Coronary artery (tissue), 2 donors: ENCODE data around the gene RAD51B.

Experiments used
- DNase-seq: peaks from one replicate; pipeline ENCODE4 v3.0.0-alpha.2; 2017; ENCODE audit warnings: low spot score
- H3K27ac ChIP-seq, 2 donors: fragments of 200-600 bp; sonication (generic); one replicate each; pipeline ENCODE4 v1.5.1; 2016 to 2019
- H3K4me3 ChIP-seq: fragments of 200-600 bp; sonication (generic); 2 replicates; pipeline ENCODE4 v1.5.1; 2016; ENCODE audit warnings: mild to moderate bottlenecking, moderate library complexity
- CTCF ChIP-seq: fragments of 200-600 bp; sonication (generic); IDR thresholded peaks from one replicate; pipeline ENCODE4 v1.5.1; 2019; ENCODE audit warnings: antibody characterized with exemption

Gene RAD51B

GRCh38 chr14:68414121-68414520 is 594.5 kb downstream of the RAD51B start:
- H3K4me3 ChIP-seq: no peak overlapping the region
- TF ChIP-seq CTCF: no peak
- DNase-seq: no peak
- H3K27ac ChIP-seq: peak overlapping the region in 1 of 2 donors; percentile 56

GRCh38 chr14:68416171-68416570 is 596.6 kb downstream of the RAD51B start:
- no peak for DNase-seq
- Histone ChIP-seq H3K27ac (no peak overlapping the region), H3K4me3 (no peak overlapping the region)
- no peak for TF ChIP-seq CTCF

- H3K4me3 ChIP-seq: no peak overlapping the region
- no peak overlapping the region for H3K27ac ChIP-seq
- no peak for TF ChIP-seq CTCF
- no peak for DNase-seq
These were observed 597.6 kb downstream of the RAD51B start for GRCh38 chr14:68417009-68417650.

- TF ChIP-seq CTCF: no peak
These were observed 598.9 kb downstream of the RAD51B start for GRCh38 chr14:68418174-68419118.

GRCh38 chr14:68420350-68420749 is 600.8 kb downstream of the RAD51B start:
- DNase-seq: no peak
- no peak overlapping the region for H3K4me3 ChIP-seq
- no peak for TF ChIP-seq CTCF
- H3K27ac ChIP-seq: no peak overlapping the region

More at GRCh38 chr14:68418174-68419118, 598.9 kb downstream of the RAD51B start:
- Histone ChIP-seq H3K4me3 (no peak overlapping the region), H3K27ac (no peak overlapping the region)
- DNase-seq: no peak

- no peak for TF ChIP-seq CTCF
- no peak for DNase-seq
These were observed 601.5 kb downstream of the RAD51B start for GRCh38 chr14:68421116-68421515.

More at GRCh38 chr14:68421116-68421515, 601.5 kb downstream of the RAD51B start:
- H3K27ac ChIP-seq: no peak overlapping the region
- H3K4me3 ChIP-seq: no peak overlapping the region
